ENCODE measurements around the gene C12orf76.

C12orf76 gene

GRCh38 chr12:109995686-109996482 is 52.4 kb downstream of the C12orf76 start, which contains the start of gene GIT2 (continued):
- peak; percentile 47; the same call in 1 of the 2 replicates for TF ChIP-seq ZNF18 (tag by site-specific recombination; IDR thresholded peaks at IDR 0.05)
- TF ChIP-seq ZNF501 (tag by site-specific recombination; IDR thresholded peaks at IDR 0.05) = 0 out of 2 replicates have a peak, but pooled peaks have one; percentile 72
- no peak; the same call in 1 of the 2 replicates for TF ChIP-seq ZNF324 (tag by site-specific recombination; IDR thresholded peaks at IDR 0.05)
- no peak for TF ChIP-seq ZNF639 (tag by site-specific recombination; IDR thresholded peaks at IDR 0.05)
- TF ChIP-seq SALL2 (tag by site-specific recombination; IDR thresholded peaks at IDR 0.05; ENCODE audit: borderline replicate concordance) = no peak
- no peak for TF ChIP-seq ZNF146 (tag by site-specific recombination; IDR thresholded peaks at IDR 0.05)
- no peak for TF ChIP-seq SETDB1 (IDR thresholded peaks at IDR 0.05; ENCODE audit: insufficient read length, low read length)
- no peak for TF ChIP-seq ZNF311 (tag by site-specific recombination; IDR thresholded peaks at IDR 0.05; ENCODE audit: borderline replicate concordance)
- no peak for TF ChIP-seq GFI1B (tag by site-specific recombination; IDR thresholded peaks at IDR 0.05)
- TF ChIP-seq KLF7 (tag by site-specific recombination; IDR thresholded peaks at IDR 0.05; ENCODE audit: borderline replicate concordance) = no peak
- peak; percentile 33; the same call in 1 of the 2 replicates for TF ChIP-seq WT1 (tag by site-specific recombination; IDR thresholded peaks at IDR 0.05)
- peak; percentile 94; the same call in 1 of the 2 replicates for TF ChIP-seq ZBTB48 (tag by site-specific recombination; IDR thresholded peaks at IDR 0.05)
- TF ChIP-seq PRDM10 (tag by site-specific recombination; IDR thresholded peaks at IDR 0.05) = no peak; the same call in 1 of the 2 replicates
- peak; percentile 87 for TF ChIP-seq GLIS2 (tag by site-specific recombination; IDR thresholded peaks at IDR 0.05)
- TF ChIP-seq ZNF626 (tag by site-specific recombination; IDR thresholded peaks at IDR 0.05) = no peak
- no peak for TF ChIP-seq OSR2 (tag by site-specific recombination; IDR thresholded peaks at IDR 0.05)
- TF ChIP-seq ZNF221 (tag by site-specific recombination; IDR thresholded peaks at IDR 0.05; ENCODE audit: borderline replicate concordance) = no peak
- peak; percentile 64 for TF ChIP-seq ZXDB (tag by site-specific recombination; IDR thresholded peaks at IDR 0.05)
- TF ChIP-seq PRDM4 (tag by site-specific recombination; IDR thresholded peaks at IDR 0.05) = no peak; the same call in 1 of the 2 replicates
- no peak for TF ChIP-seq ZNF214 (tag by site-specific recombination; IDR thresholded peaks at IDR 0.05; ENCODE audit: borderline replicate concordance)
- no peak for TF ChIP-seq ZNF670 (tag by site-specific recombination; IDR thresholded peaks at IDR 0.05; ENCODE audit: low read depth)
- 0 out of 2 replicates have a peak, but pooled peaks have one; percentile 23 for TF ChIP-seq ZNF366 (tag by site-specific recombination; conservative IDR thresholded peaks at IDR 0.05)
- no peak for TF ChIP-seq ZNF510 (tag by site-specific recombination; IDR thresholded peaks at IDR 0.05; ENCODE audit: insufficient replicate concordance)
- no peak for TF ChIP-seq ZFP41 (tag by site-specific recombination; IDR thresholded peaks at IDR 0.05; ENCODE audit: borderline replicate concordance)
- TF ChIP-seq ZNF777 (tag by site-specific recombination; IDR thresholded peaks at IDR 0.05; ENCODE audit: borderline replicate concordance) = peak; percentile 95; the same call in 1 of the 2 replicates
- no peak for TF ChIP-seq ZNF266 (tag by site-specific recombination; IDR thresholded peaks at IDR 0.05; ENCODE audit: low read depth)
- TF ChIP-seq ZBTB8A (tag by site-specific recombination; IDR thresholded peaks at IDR 0.05) = peak; percentile 50; the same call in 1 of the 2 replicates
- TF ChIP-seq MZF1 (tag by site-specific recombination; IDR thresholded peaks at IDR 0.05; ENCODE audit: borderline replicate concordance) = no peak
